Neural cell (in vitro differentiated cells): ENCODE measurements around the gene MYOZ2. TPM values are rescaled to one million over a fixed set of nuclear protein-coding genes. Genes with fewer than 3 reads are reported as not detected.

Source experiments
- H2AFZ ChIP-seq: fragments of 200-600, 300-800 bp; sonication (generic), shearing (Covaris generic); 2 replicates; pipeline ENCODE4 v1.6.0; 2014; ENCODE audit warnings: low read depth, mild to moderate bottlenecking, antibody characterized with exemption, low read length, moderate library complexity
- H3F3A ChIP-seq: fragments of 200-600 bp; shearing (Covaris generic); 2 replicates; pipeline ENCODE4 v1.6.1; 2016; ENCODE audit warnings: mild to moderate bottlenecking, moderate library complexity, mixed read lengths, antibody characterized with exemption, low read length; ENCODE audit not compliant: insufficient read depth, poor library complexity, severe bottlenecking
- H3K27ac ChIP-seq: fragments of 200-600, 300-800 bp; sonication (generic), shearing (Covaris generic); 2 replicates; pipeline ENCODE4 v1.5.1; 2014; ENCODE audit warnings: mild to moderate bottlenecking, low read length, moderate library complexity
- H3K27me3 ChIP-seq: fragments of 300-800, 200-600 bp; sonication (generic), shearing (Covaris generic); 2 replicates; pipeline ENCODE4 v1.6.0; 2014; ENCODE audit warnings: mild to moderate bottlenecking, low read depth, low read length, moderate library complexity; ENCODE audit not compliant: insufficient read depth
- H3K36me3 ChIP-seq: fragments of 300-800, 200-600 bp; sonication (generic), shearing (Covaris generic); 2 replicates; pipeline ENCODE4 v1.5.1; 2014; ENCODE audit warnings: mild to moderate bottlenecking, antibody characterized with exemption, low read length, moderate library complexity; ENCODE audit not compliant: insufficient read depth
- H3K4me2 ChIP-seq: fragments of 300-800, 200-600 bp; sonication (generic), shearing (Covaris generic); 2 replicates; pipeline ENCODE4 v1.6.0; 2014; ENCODE audit warnings: mild to moderate bottlenecking, low read length
- H3K4me3 ChIP-seq: fragments of 300-800, 200-600 bp; sonication (generic), shearing (Covaris generic); 2 replicates; pipeline ENCODE4 v1.5.1; 2014; ENCODE audit warnings: mild to moderate bottlenecking, low read length, moderate library complexity
- H3K79me2 ChIP-seq: fragments of 200-600 bp; shearing (Covaris generic); replicated peaks from 2 replicates; pipeline ENCODE4 v1.6.0; 2014; ENCODE audit warnings: mild to moderate bottlenecking, low read length, moderate library complexity; ENCODE audit not compliant: insufficient read depth
- H3K9ac ChIP-seq: fragments of 300-800, 200-600 bp; sonication (generic), shearing (Covaris generic); 2 replicates; pipeline ENCODE4 v1.6.1; 2016; ENCODE audit warnings: mild to moderate bottlenecking, low read length, mixed read lengths
- H3K9me2 ChIP-seq: fragments of 200-600 bp; shearing (Covaris generic); 2 replicates; pipeline ENCODE4 v1.6.1; 2016; ENCODE audit warnings: mild to moderate bottlenecking, low read length, mixed read lengths; ENCODE audit not compliant: insufficient read depth
- H3K9me3 ChIP-seq: fragments of 200-600, 300-800 bp; sonication (generic), shearing (Covaris generic); 2 replicates; pipeline ENCODE4 v1.6.1; 2016; ENCODE audit warnings: mild to moderate bottlenecking, mixed run types, low read length, moderate library complexity, mixed read lengths
- H4K20me1 ChIP-seq: fragments of 200-600 bp; shearing (Covaris generic); 2 replicates; pipeline ENCODE4 v1.6.1; 2016; ENCODE audit warnings: mild to moderate bottlenecking, mixed run types; ENCODE audit not compliant: insufficient read depth
- EP300 ChIP-seq: fragments of 450-650 bp; conservative IDR thresholded peaks from 2 replicates; pipeline ENCODE4 v1.6.1; 2014; ENCODE audit warnings: antibody characterized with exemption, mild to moderate bottlenecking, moderate library complexity; ENCODE audit not compliant: poor library complexity, severe bottlenecking
- EZH2 ChIP-seq: fragments of 200-600, 300-800 bp; shearing (Covaris generic), sonication (generic); IDR thresholded peaks from 2 replicates; pipeline ENCODE4 v1.6.1; 2014; ENCODE audit warnings: antibody characterized with exemption, low read length, borderline replicate concordance, mild to moderate bottlenecking; ENCODE audit not compliant: insufficient read depth, poor library complexity, severe bottlenecking
- MXI1 ChIP-seq: fragments of 450-650 bp; conservative IDR thresholded peaks from 2 replicates; pipeline ENCODE4 v1.6.1; 2014; ENCODE audit warnings: antibody characterized with exemption, mild to moderate bottlenecking; ENCODE audit not compliant: poor library complexity, severe bottlenecking
- POLR2AphosphoS5 ChIP-seq: IDR thresholded peaks from 2 replicates; pipeline ENCODE4 v1.6.1; 2012
- RAD21 ChIP-seq: fragments of 450-650 bp; conservative IDR thresholded peaks from 2 replicates; pipeline ENCODE4 v1.6.1; 2014; ENCODE audit warnings: antibody characterized with exemption, mild to moderate bottlenecking, moderate library complexity
- REST ChIP-seq: IDR thresholded peaks from 2 replicates; pipeline ENCODE4 v1.6.1; 2012; ENCODE audit warnings: borderline replicate concordance
- SMC3 ChIP-seq: fragments of 450-650 bp; conservative IDR thresholded peaks from 2 replicates; pipeline ENCODE4 v1.6.1; 2014; ENCODE audit warnings: antibody characterized with exemption, mild to moderate bottlenecking, moderate library complexity; ENCODE audit not compliant: poor library complexity
- TAF1 ChIP-seq: IDR thresholded peaks from 2 replicates; pipeline ENCODE4 v1.6.1; 2012; ENCODE audit warnings: low read depth
- polyA plus RNA-seq: library from polyadenylated mRNA; depleted of rRNA; stranded (reverse); fragments of >200 nt; gene quantifications from 2 replicates; pipeline ENCODE4 v1.2.3, GENCODE V29; 2014
- TF ChIP-seq, protein P1 (sequence below): fragments of 450-650 bp; IDR thresholded peaks from 2 replicates; pipeline ENCODE4 v1.5.1; 2014; ENCODE audit warnings: antibody characterized with exemption, mild to moderate bottlenecking, moderate library complexity; ENCODE audit not compliant: poor library complexity, severe bottlenecking

MYOZ2 gene
- polyA plus RNA-seq, 1 donor from 2014 or later = not detected

DNA sequence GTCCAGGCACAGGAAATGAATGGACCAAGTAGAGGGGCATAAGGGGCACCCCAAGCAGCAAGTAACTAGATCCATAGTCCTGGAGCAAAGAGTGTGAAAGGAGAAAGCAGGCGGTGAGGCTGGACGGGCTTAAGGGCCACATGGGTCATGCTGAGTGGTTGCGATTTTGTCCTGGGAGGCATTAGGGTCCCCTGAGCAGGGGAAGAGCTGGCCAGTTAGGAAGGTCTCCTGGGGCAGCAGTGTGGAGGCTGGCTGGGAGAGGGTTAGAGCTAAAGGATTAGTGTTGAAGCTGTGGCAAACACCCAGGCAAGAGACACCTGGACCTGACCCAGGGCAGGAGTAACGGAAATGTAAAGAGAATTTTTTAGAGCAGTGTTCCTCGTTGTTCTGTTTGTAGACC lies 26.5 kb downstream of the MYOZ2 start:
- no peaks in the 10 kb centered on the region for H3K79me2 ChIP-seq
- no peak overlapping the region for H3K4me3 ChIP-seq
- no peak overlapping the region for H3K4me2 ChIP-seq
- H3K9me2 ChIP-seq = no peaks in the 10 kb centered on the region
- TF ChIP-seq SMC3 (no peak), EZH2 (no peak), EP300 (no peak), TAF1 (no peak), RAD21 (no peak), REST (no peak), MXI1 (no peak), POLR2AphosphoS5 (no peak)
- TF ChIP-seq, protein P1, sequence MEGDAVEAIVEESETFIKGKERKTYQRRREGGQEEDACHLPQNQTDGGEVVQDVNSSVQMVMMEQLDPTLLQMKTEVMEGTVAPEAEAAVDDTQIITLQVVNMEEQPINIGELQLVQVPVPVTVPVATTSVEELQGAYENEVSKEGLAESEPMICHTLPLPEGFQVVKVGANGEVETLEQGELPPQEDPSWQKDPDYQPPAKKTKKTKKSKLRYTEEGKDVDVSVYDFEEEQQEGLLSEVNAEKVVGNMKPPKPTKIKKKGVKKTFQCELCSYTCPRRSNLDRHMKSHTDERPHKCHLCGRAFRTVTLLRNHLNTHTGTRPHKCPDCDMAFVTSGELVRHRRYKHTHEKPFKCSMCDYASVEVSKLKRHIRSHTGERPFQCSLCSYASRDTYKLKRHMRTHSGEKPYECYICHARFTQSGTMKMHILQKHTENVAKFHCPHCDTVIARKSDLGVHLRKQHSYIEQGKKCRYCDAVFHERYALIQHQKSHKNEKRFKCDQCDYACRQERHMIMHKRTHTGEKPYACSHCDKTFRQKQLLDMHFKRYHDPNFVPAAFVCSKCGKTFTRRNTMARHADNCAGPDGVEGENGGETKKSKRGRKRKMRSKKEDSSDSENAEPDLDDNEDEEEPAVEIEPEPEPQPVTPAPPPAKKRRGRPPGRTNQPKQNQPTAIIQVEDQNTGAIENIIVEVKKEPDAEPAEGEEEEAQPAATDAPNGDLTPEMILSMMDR = no peak
- H3K27ac ChIP-seq = no peak overlapping the region
- no peak overlapping the region for H2AFZ ChIP-seq
- no peaks in the 10 kb centered on the region for H3K9me3 ChIP-seq
- H3K36me3 ChIP-seq = no peaks in the 10 kb centered on the region
- no peaks in the 10 kb centered on the region for H3F3A ChIP-seq
- H3K9ac ChIP-seq = no peak overlapping the region
- H3K27me3 ChIP-seq = no peaks in the 10 kb centered on the region
- no peaks in the 10 kb centered on the region for H4K20me1 ChIP-seq

DNA sequence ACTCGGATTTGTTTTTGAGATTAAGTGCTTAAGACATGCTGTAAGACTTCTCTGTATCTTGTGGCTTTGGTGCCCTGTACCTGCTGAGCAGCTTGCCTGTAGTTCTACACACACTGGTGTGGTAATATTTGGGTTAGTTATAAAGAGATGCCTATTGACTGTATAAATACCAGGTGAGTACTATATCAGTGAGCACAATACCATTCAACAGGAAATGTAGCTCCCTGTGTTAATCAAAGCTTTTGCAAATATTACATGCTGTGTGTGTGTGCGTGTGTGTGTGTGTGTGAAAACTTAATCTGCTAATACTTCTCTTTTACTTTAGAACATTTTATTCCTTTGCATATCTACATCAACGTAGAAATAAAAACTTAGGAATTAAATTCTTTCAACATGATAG lies 30.1 kb downstream of the MYOZ2 start:
- Histone ChIP-seq H3K27ac (no peak overlapping the region), H3K9ac (no peak overlapping the region), H3K9me2 (no peaks in the 10 kb centered on the region), H3K9me3 (no peaks in the 10 kb centered on the region), H3K4me3 (no peak overlapping the region), H3F3A (no peaks in the 10 kb centered on the region), H2AFZ (no peak overlapping the region), H4K20me1 (no peaks in the 10 kb centered on the region), H3K79me2 (no peaks in the 10 kb centered on the region), H3K27me3 (no peaks in the 10 kb centered on the region), H3K4me2 (no peak overlapping the region), H3K36me3 (no peaks in the 10 kb centered on the region)
- TF ChIP-seq REST (no peak), MXI1 (no peak), EP300 (no peak)
- TF ChIP-seq, protein P1 = no peak
